Astrocyte (in vitro differentiated cells and primary cell): ENCODE data around the gene KRTAP2-2. TPM values are rescaled to one million over a fixed set of nuclear protein-coding genes. Genes with fewer than 3 reads are reported as not detected.
A peak's percentile ranks its signal among the peaks of the same experiment; 100 is the strongest.
"Not testable (repeated sequence)": the region's sequence is repeated elsewhere in the genome, so short reads cannot be mapped to it uniquely, and the experiment has no call there.

Experiments used
- DNase-seq: peaks from one replicate; pipeline ENCODE4 v3.0.0-alpha.2; 2010; ENCODE audit warnings: low read depth
- FAIRE-seq: peaks from 2 replicates; lab custom pipeline; 2011; peaks lifted over from hg19 to GRCh38; lab: Jason Lieb, UNC
- H2AFZ ChIP-seq: 2 replicates; pipeline ENCODE4 v1.6.0; 2012; ENCODE audit warnings: low read depth, low read length, inconsistent platforms
- H3K27ac ChIP-seq: 2 replicates; pipeline ENCODE4 v1.5.1; 2011; ENCODE audit warnings: low read depth, low read length, inconsistent platforms
- H3K27me3 ChIP-seq: 2 replicates; pipeline ENCODE4 v1.6.0; 2011; ENCODE audit warnings: low read length, inconsistent platforms; ENCODE audit not compliant: insufficient read depth
- H3K36me3 ChIP-seq: 2 replicates; pipeline ENCODE4 v1.5.1; 2011; ENCODE audit warnings: low read length, inconsistent platforms; ENCODE audit not compliant: insufficient read depth
- H3K4me1 ChIP-seq: 2 replicates; pipeline ENCODE4 v1.5.1; 2011; ENCODE audit warnings: low read length, inconsistent platforms; ENCODE audit not compliant: insufficient read depth
- H3K4me2 ChIP-seq: 2 replicates; pipeline ENCODE4 v1.6.0; 2012; ENCODE audit warnings: low read length, inconsistent platforms
- H3K4me3 ChIP-seq: 2 replicates; pipeline ENCODE4 v1.5.1; 2011; ENCODE audit warnings: low read depth, mild to moderate bottlenecking, low read length, inconsistent platforms; ENCODE audit not compliant: insufficient read depth
- H3K79me2 ChIP-seq: 2 replicates; pipeline ENCODE4 v1.6.0; 2012; ENCODE audit warnings: mild to moderate bottlenecking, low read length, inconsistent platforms; ENCODE audit not compliant: insufficient read depth
- H3K9ac ChIP-seq: 2 replicates; pipeline ENCODE4 v1.6.0; 2012; ENCODE audit warnings: mild to moderate bottlenecking, low read length, inconsistent platforms
- H3K9me3 ChIP-seq: 2 replicates; pipeline ENCODE4 v1.5.1; 2012; ENCODE audit warnings: low read depth, mild to moderate bottlenecking, low read length, inconsistent platforms; ENCODE audit not compliant: insufficient read depth
- H4K20me1 ChIP-seq: 2 replicates; pipeline ENCODE4 v1.6.0; 2012; ENCODE audit warnings: low read length, inconsistent platforms; ENCODE audit not compliant: insufficient read depth
- H3K27ac Mint-ChIP-seq: one replicate; pipeline ENCODE4 v1.8.0; 2021; ENCODE audit warnings: mild to moderate bottlenecking, mixed read lengths; ENCODE audit not compliant: unreplicated experiment
- H3K27me3 Mint-ChIP-seq: one replicate; pipeline ENCODE4 v1.8.0; 2021; ENCODE audit warnings: low read depth, mixed read lengths; ENCODE audit not compliant: unreplicated experiment
- H3K36me3 Mint-ChIP-seq: one replicate; pipeline ENCODE4 v1.8.0; 2021; ENCODE audit warnings: low read depth, mixed read lengths; ENCODE audit not compliant: unreplicated experiment
- H3K4me1 Mint-ChIP-seq: one replicate; pipeline ENCODE4 v1.8.0; 2021; ENCODE audit warnings: low read depth, mixed read lengths; ENCODE audit not compliant: unreplicated experiment
- H3K4me3 Mint-ChIP-seq: one replicate; pipeline ENCODE4 v1.8.0; 2021; ENCODE audit warnings: mild to moderate bottlenecking, moderate library complexity, mixed read lengths; ENCODE audit not compliant: unreplicated experiment
- H3K9me3 Mint-ChIP-seq: one replicate; pipeline ENCODE4 v1.8.0; 2021; ENCODE audit warnings: mild to moderate bottlenecking, mixed read lengths; ENCODE audit not compliant: unreplicated experiment
- EZH2 ChIP-seq: IDR thresholded peaks from 2 replicates; pipeline ENCODE4 v1.6.1; 2012; ENCODE audit warnings: mild to moderate bottlenecking, low read length, inconsistent platforms; ENCODE audit not compliant: insufficient read depth
- total RNA-seq: library from RNA; stranded (reverse); gene quantifications from 2 replicates; pipeline ENCODE4 v1.2.1, GENCODE V29; 2021
- TF ChIP-seq, protein P1 (sequence below): IDR thresholded peaks from 2 replicates; pipeline ENCODE4 v1.5.1; 2011; ENCODE audit warnings: low read depth, mild to moderate bottlenecking, inconsistent platforms, low read length, moderate library complexity; ENCODE audit not compliant: insufficient read depth

Gene KRTAP2-2
- total RNA-seq, 1 donor from 2014 or later, result not detected

DNA sequence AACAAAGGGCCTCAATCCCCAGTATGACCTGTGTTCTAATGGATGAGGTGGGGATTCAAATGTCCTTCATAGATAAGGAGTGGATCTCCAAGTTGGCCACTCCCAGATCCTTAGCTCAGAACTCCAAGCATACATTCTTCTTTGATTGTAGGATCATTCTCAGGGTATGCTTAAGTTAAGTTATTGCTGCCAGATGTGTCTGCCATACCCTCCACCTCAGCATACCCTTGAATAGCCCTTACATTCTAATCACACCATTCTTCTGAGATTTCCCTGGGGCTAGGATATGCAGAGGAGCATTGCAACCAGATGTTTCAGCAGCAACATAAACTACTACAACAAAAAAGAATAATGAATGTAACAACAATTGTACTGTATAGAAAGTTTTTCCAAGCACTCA is 12.3 kb upstream of the KRTAP2-2 start:
- Histone ChIP-seq H3K9me3 (no peaks in the 10 kb centered on the region), H2AFZ (no peak overlapping the region), H3K27me3 (no peaks in the 10 kb centered on the region), H3K9ac (no peak overlapping the region), H3K79me2 (no peaks in the 10 kb centered on the region), H3K4me1 (peaks cover 30% of the 10 kb centered on the region), H3K27ac (peak overlapping the region; percentile 86), H3K4me2 (no peak overlapping the region), H4K20me1 (no peaks in the 10 kb centered on the region), H3K36me3 (no peaks in the 10 kb centered on the region), H3K4me3 (no peak overlapping the region)
- peaks cover 3% of the 10 kb centered on the region for H3K36me3 Mint-ChIP-seq
- no peak for DNase-seq
- peaks cover 2% of the 10 kb centered on the region for H3K9me3 Mint-ChIP-seq
- H3K4me1 Mint-ChIP-seq, result peaks cover 23% of the 10 kb centered on the region
- TF ChIP-seq EZH2, result no peak
- TF ChIP-seq, protein P1, sequence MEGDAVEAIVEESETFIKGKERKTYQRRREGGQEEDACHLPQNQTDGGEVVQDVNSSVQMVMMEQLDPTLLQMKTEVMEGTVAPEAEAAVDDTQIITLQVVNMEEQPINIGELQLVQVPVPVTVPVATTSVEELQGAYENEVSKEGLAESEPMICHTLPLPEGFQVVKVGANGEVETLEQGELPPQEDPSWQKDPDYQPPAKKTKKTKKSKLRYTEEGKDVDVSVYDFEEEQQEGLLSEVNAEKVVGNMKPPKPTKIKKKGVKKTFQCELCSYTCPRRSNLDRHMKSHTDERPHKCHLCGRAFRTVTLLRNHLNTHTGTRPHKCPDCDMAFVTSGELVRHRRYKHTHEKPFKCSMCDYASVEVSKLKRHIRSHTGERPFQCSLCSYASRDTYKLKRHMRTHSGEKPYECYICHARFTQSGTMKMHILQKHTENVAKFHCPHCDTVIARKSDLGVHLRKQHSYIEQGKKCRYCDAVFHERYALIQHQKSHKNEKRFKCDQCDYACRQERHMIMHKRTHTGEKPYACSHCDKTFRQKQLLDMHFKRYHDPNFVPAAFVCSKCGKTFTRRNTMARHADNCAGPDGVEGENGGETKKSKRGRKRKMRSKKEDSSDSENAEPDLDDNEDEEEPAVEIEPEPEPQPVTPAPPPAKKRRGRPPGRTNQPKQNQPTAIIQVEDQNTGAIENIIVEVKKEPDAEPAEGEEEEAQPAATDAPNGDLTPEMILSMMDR, result no peak
- H3K27me3 Mint-ChIP-seq, result no peaks in the 10 kb centered on the region
- no peak for FAIRE-seq
- H3K27ac Mint-ChIP-seq, result no peak overlapping the region
- H3K4me3 Mint-ChIP-seq, result no peak overlapping the region

DNA sequence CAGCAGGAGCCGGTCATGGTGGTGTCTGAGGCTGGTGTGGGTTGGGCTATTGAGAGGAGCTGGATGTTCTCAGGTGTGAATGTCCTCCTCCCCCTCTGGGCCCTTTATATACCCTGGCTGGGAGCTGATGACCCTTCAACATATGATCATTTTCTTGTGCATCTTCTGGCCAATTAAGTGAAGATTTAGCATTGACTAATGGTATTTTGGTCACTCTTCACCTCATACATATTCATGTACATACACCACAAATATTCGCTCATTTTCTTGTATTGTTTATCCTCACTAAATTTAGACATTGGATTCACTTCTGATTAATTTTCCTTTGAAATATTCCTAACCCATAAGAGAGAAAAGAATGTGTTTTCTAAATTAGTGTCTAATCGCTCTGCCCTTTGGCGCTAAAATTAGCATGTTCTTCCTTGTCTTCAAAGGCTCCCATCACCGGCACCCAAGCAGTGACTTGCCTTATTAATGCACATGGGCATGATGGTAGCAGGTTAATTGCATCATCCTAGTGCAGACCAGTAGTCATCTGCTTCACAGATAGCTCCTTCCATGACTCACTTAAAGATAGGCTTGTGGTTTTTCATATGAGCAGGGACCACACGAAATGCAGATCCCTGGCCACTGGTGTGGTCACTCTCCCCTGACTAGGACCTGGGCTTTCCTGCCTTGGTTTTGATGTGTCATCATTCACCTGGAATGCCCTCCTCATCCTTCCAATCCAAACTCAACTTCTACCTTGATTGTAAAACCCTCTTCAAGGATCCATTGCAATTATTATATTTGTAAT is 11.0 kb upstream of the KRTAP2-2 start, which contains the start of gene KRTAP2-4:
Gene KRTAP2-4, minus strand, starts transcription at position 51 of the 796 bp plus-strand sequence. Its CDS starts 34 bp downstream, at position 17.
- H3K27me3 Mint-ChIP-seq, result no peaks in the 10 kb centered on the region
- DNase-seq (peak; percentile 99), FAIRE-seq (peak; percentile 97)
- peak within 1 kb of the TSS; percentile 16 for H3K4me2 ChIP-seq
- peak within 1 kb of the TSS; percentile 86 for H3K27ac ChIP-seq
- H3K9ac ChIP-seq, result peak within 1 kb of the TSS; percentile 40
- H3K4me1 ChIP-seq, result peaks cover 37% of the 10 kb centered on the region
- no peak within 1 kb of the TSS for H2AFZ ChIP-seq
- no peaks in the 10 kb centered on the region for H4K20me1 ChIP-seq
- no peak for TF ChIP-seq EZH2
- TF ChIP-seq, protein P1, result no peak
- H3K4me1 Mint-ChIP-seq, result peaks cover 35% of the 10 kb centered on the region
- no peaks in the 10 kb centered on the region for H3K9me3 ChIP-seq
- no peak within 1 kb of the TSS for H3K4me3 ChIP-seq
- H3K4me3 Mint-ChIP-seq, result no peak within 1 kb of the TSS
- no peaks in the 10 kb centered on the region for H3K36me3 ChIP-seq
- peaks cover 2% of the 10 kb centered on the region for H3K9me3 Mint-ChIP-seq
- H3K79me2 ChIP-seq, result no peaks in the 10 kb centered on the region
- no peaks in the 10 kb centered on the region for H3K36me3 Mint-ChIP-seq
- H3K27me3 ChIP-seq, result no peaks in the 10 kb centered on the region
- H3K27ac Mint-ChIP-seq, result peak within 1 kb of the TSS; percentile 83

DNA sequence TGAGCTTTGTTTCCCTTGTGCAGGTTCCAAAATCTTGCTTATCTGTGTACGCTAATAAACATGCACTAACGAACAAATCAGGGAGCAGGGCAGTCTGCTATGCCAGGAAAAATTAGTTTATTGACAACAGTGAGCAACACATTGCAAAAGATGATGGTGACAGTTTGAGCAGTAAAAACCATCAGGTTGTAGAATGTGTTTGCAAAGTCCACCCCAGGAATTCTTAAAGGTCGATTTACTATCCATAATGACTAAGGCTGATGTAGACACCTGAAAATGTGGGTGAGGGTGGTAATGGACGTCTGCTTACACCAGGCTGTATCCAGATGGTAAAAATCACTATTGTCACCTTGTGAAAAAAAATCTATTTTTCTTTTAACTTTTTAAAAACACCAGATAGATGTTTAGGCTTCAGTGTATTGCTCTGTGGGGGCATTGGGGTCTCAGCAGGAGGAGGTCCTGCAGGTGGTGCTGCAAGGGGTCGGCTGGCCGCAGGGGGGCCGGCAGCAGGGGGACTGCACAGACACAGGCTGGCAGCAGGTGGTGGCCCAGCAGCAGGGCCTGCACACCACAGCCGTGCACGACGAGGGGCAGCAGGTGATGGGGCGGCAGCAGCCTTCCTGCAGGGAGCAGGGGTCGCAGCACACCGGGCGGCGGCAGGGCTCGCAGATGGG is 10.1 kb upstream of the KRTAP2-2 start:
- not testable (repeated sequence) for DNase-seq, FAIRE-seq, H2AFZ ChIP-seq, H3K9me3 Mint-ChIP-seq, H3K4me2 ChIP-seq, H3K27ac ChIP-seq, H3K36me3 Mint-ChIP-seq, H3K9ac ChIP-seq, H4K20me1 ChIP-seq, H3K79me2 ChIP-seq, H3K27me3 Mint-ChIP-seq, H3K4me3 ChIP-seq, H3K36me3 ChIP-seq, H3K27me3 ChIP-seq, H3K9me3 ChIP-seq, H3K4me3 Mint-ChIP-seq
- Mint-ChIP-seq H3K4me1 (peaks cover 43% of the 10 kb centered on the region), H3K27ac (peak overlapping the region; percentile 42)
- H3K4me1 ChIP-seq, result peaks cover 45% of the 10 kb centered on the region
